ENCODE data around the gene DACT3. TPM values are rescaled to one million over a fixed set of nuclear protein-coding genes. Genes with fewer than 3 reads are reported as not detected.

The DACT3 gene
- total and polyA plus RNA-seq, 2 experiments from 2014 or later, result 0.78 to 2.6 TPM

DNA sequence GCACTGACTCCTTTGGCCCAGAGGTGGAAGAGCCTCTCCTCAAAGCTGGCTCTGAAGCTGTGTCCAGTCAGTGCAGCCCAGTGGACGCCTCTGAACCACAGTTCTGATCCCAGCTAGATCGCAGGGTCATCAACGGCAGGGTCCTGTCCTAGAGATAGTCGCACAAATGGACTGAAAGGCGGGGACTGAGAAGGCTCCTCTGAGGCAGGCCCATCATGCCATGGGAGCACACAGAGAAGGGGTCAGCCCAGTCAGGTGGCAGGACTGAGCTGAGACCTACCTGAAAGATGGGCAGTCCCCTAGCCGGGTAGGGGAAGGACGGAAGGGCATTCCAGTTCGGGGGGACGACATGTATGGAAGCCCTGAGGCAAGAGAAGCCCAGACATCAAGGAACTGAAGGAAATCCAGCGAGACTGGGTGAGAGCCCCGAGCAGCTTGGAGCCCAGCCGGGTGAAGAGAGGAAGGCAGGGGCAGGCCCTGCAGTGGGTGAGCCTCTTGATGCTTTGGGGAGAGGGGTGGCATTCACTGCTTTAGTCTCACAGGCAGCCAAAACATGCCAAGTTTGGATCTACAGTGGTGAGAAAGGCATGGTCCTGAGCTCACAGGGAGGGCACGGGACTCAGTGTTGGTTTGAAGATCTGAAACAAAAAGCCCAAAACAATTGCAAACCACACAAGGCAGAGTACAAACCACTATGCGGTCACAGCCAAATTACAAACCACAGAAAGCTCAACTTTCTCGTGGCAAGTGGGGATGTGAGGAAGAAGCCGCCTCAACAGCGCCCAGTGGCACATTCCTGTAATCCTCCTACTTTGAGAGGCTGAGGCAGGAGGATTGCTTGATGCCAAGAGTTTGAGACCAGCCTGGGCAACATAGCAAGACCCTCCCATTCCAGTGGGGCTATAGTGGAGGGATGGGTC is 49.9 kb downstream of the DACT3 start:
- Histone ChIP-seq H4K20me1 (replicated peaks; ENCODE audit: insufficient read depth) (peaks cover 4% of the 10 kb centered on the region; the same call in 1 of the 2 replicates), H2AFZ (no peak overlapping the region), H3K36me3 (ENCODE audit: insufficient read depth) (peaks cover 21% of the 10 kb centered on the region; the same call in 1 of the 2 replicates), H3F3A (replicated peaks; ENCODE audit: low read depth) (no peaks in the 10 kb centered on the region), H3K4me3 (no peak overlapping the region), H3K79me2 (replicated peaks; ENCODE audit: insufficient read depth) (no peaks in the 10 kb centered on the region), H3K27ac (ENCODE audit: low read depth) (0 out of 2 replicates have a peak overlapping the region, but pooled peaks have one; percentile 63), H3K9me2 (ENCODE audit: insufficient read depth) (no peaks in the 10 kb centered on the region), H3K27me3 (ENCODE audit: insufficient read depth) (no peaks in the 10 kb centered on the region), H3K4me2 (no peak overlapping the region), H3K4me1 (ENCODE audit: insufficient read depth) (no peaks in the 10 kb centered on the region)
- TF ChIP-seq POLR2AphosphoS5 (IDR thresholded peaks at IDR 0.05; ENCODE audit: low read depth) (peak; percentile 21; the same call in 1 of the 2 replicates), EZH2 (IDR thresholded peaks at IDR 0.05; ENCODE audit: low read depth, unreplicated experiment) (no peak)
- H3K27me3 Mint-ChIP-seq (ENCODE audit: insufficient read depth, low read depth, poor library complexity), result peaks cover 9% of the 10 kb centered on the region
- peaks cover 40% of the 10 kb centered on the region for H3K36me3 Mint-ChIP-seq (ENCODE audit: low read depth)
- no peaks in the 10 kb centered on the region for H3K9me3 Mint-ChIP-seq
- no peak overlapping the region; the same call in 1 of the 2 replicates for H3K27ac Mint-ChIP-seq
- ATAC-seq (no peak), DNase-seq (ENCODE audit: low spot score) (no peak)
- no peak overlapping the region for H3K4me3 Mint-ChIP-seq
- H3K4me1 Mint-ChIP-seq, result peaks cover 6% of the 10 kb centered on the region; the same call in 2 of the 3 replicates

DNA sequence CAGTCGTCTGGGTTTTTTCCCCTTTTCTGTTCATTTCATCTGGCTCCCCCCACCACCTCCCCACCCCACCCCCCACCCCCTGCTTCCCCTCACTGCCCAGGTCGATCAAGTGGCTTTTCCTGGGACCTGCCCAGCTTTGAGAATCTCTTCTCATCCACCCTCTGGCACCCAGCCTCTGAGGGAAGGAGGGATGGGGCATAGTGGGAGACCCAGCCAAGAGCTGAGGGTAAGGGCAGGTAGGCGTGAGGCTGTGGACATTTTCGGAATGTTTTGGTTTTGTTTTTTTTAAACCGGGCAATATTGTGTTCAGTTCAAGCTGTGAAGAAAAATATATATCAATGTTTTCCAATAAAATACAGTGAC is 50.6 kb downstream of the DACT3 start:
- Mint-ChIP-seq H3K36me3 (ENCODE audit: low read depth) (peaks cover 40% of the 10 kb centered on the region), H3K4me1 (peaks cover 6% of the 10 kb centered on the region; the same call in 2 of the 3 replicates), H3K27ac (no peak overlapping the region), H3K9me3 (no peaks in the 10 kb centered on the region), H3K27me3 (ENCODE audit: insufficient read depth, low read depth, poor library complexity) (peaks cover 9% of the 10 kb centered on the region), H3K4me3 (no peak overlapping the region)
- H3F3A ChIP-seq (replicated peaks; ENCODE audit: low read depth), result no peaks in the 10 kb centered on the region
- no peaks in the 10 kb centered on the region for H3K79me2 ChIP-seq (replicated peaks; ENCODE audit: insufficient read depth)
- H4K20me1 ChIP-seq (replicated peaks; ENCODE audit: insufficient read depth), result peaks cover 4% of the 10 kb centered on the region; the same call in 1 of the 2 replicates
- no peaks in the 10 kb centered on the region for H3K4me1 ChIP-seq (ENCODE audit: insufficient read depth)
- no peak overlapping the region for H3K4me3 ChIP-seq
- H3K27ac ChIP-seq (ENCODE audit: low read depth), result no peak overlapping the region
- no peak overlapping the region for H2AFZ ChIP-seq
- H3K36me3 ChIP-seq (ENCODE audit: insufficient read depth), result peaks cover 21% of the 10 kb centered on the region; the same call in 1 of the 2 replicates
- DNase-seq (ENCODE audit: low spot score) (no peak), ATAC-seq (no peak)
- H3K27me3 ChIP-seq (ENCODE audit: insufficient read depth), result no peaks in the 10 kb centered on the region
- H3K4me2 ChIP-seq, result no peak overlapping the region
- no peaks in the 10 kb centered on the region for H3K9me2 ChIP-seq (ENCODE audit: insufficient read depth)
- TF ChIP-seq ETS1 (IDR thresholded peaks at IDR 0.05) (no peak), NANOG (IDR thresholded peaks at IDR 0.05; ENCODE audit: borderline replicate concordance) (no peak), JUNB (IDR thresholded peaks at IDR 0.05; ENCODE audit: unreplicated experiment) (no peak), CREB1 (CRISPR knock-in tag; IDR thresholded peaks at IDR 0.05; ENCODE audit: low read depth) (no peak)
- TF ChIP-seq, protein P1, sequence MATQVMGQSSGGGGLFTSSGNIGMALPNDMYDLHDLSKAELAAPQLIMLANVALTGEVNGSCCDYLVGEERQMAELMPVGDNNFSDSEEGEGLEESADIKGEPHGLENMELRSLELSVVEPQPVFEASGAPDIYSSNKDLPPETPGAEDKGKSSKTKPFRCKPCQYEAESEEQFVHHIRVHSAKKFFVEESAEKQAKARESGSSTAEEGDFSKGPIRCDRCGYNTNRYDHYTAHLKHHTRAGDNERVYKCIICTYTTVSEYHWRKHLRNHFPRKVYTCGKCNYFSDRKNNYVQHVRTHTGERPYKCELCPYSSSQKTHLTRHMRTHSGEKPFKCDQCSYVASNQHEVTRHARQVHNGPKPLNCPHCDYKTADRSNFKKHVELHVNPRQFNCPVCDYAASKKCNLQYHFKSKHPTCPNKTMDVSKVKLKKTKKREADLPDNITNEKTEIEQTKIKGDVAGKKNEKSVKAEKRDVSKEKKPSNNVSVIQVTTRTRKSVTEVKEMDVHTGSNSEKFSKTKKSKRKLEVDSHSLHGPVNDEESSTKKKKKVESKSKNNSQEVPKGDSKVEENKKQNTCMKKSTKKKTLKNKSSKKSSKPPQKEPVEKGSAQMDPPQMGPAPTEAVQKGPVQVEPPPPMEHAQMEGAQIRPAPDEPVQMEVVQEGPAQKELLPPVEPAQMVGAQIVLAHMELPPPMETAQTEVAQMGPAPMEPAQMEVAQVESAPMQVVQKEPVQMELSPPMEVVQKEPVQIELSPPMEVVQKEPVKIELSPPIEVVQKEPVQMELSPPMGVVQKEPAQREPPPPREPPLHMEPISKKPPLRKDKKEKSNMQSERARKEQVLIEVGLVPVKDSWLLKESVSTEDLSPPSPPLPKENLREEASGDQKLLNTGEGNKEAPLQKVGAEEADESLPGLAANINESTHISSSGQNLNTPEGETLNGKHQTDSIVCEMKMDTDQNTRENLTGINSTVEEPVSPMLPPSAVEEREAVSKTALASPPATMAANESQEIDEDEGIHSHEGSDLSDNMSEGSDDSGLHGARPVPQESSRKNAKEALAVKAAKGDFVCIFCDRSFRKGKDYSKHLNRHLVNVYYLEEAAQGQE (IDR thresholded peaks at IDR 0.05; ENCODE audit: unreplicated experiment), result no peak
- TF ChIP-seq, protein P2, sequence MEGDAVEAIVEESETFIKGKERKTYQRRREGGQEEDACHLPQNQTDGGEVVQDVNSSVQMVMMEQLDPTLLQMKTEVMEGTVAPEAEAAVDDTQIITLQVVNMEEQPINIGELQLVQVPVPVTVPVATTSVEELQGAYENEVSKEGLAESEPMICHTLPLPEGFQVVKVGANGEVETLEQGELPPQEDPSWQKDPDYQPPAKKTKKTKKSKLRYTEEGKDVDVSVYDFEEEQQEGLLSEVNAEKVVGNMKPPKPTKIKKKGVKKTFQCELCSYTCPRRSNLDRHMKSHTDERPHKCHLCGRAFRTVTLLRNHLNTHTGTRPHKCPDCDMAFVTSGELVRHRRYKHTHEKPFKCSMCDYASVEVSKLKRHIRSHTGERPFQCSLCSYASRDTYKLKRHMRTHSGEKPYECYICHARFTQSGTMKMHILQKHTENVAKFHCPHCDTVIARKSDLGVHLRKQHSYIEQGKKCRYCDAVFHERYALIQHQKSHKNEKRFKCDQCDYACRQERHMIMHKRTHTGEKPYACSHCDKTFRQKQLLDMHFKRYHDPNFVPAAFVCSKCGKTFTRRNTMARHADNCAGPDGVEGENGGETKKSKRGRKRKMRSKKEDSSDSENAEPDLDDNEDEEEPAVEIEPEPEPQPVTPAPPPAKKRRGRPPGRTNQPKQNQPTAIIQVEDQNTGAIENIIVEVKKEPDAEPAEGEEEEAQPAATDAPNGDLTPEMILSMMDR (conservative IDR thresholded peaks at IDR 0.05; ENCODE audit: low read depth in 2 of 2), result no peak

Measured in GM23338 (cell line).